ENCODE measurements around the gene MYH10. TPM values are rescaled to one million over a fixed set of nuclear protein-coding genes. Genes with fewer than 3 reads are reported as not detected.

Gene MYH10
- total RNA-seq, 1 donor from 2014 or later, result 429 TPM

- Mint-ChIP-seq H3K4me3 (ENCODE audit: unreplicated experiment) (no peak overlapping the region), H3K9me3 (ENCODE audit: unreplicated experiment) (no peaks in the 10 kb centered on the region), H3K27ac (ENCODE audit: unreplicated experiment) (no peak overlapping the region), H3K36me3 (ENCODE audit: low read depth, unreplicated experiment) (peaks cover 18% of the 10 kb centered on the region), H3K27me3 (ENCODE audit: unreplicated experiment) (no peaks in the 10 kb centered on the region), H3K4me1 (ENCODE audit: unreplicated experiment) (peaks cover 29% of the 10 kb centered on the region)
- TF ChIP-seq, protein P1, sequence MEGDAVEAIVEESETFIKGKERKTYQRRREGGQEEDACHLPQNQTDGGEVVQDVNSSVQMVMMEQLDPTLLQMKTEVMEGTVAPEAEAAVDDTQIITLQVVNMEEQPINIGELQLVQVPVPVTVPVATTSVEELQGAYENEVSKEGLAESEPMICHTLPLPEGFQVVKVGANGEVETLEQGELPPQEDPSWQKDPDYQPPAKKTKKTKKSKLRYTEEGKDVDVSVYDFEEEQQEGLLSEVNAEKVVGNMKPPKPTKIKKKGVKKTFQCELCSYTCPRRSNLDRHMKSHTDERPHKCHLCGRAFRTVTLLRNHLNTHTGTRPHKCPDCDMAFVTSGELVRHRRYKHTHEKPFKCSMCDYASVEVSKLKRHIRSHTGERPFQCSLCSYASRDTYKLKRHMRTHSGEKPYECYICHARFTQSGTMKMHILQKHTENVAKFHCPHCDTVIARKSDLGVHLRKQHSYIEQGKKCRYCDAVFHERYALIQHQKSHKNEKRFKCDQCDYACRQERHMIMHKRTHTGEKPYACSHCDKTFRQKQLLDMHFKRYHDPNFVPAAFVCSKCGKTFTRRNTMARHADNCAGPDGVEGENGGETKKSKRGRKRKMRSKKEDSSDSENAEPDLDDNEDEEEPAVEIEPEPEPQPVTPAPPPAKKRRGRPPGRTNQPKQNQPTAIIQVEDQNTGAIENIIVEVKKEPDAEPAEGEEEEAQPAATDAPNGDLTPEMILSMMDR (IDR thresholded peaks at IDR 0.05; ENCODE audit: unreplicated experiment), result no peak
- DNase-seq (ENCODE audit: low spot score), result no peak
These were observed 19.4 kb downstream of the MYH10 start for GRCh38 chr17:8611137-8611536.

DNA sequence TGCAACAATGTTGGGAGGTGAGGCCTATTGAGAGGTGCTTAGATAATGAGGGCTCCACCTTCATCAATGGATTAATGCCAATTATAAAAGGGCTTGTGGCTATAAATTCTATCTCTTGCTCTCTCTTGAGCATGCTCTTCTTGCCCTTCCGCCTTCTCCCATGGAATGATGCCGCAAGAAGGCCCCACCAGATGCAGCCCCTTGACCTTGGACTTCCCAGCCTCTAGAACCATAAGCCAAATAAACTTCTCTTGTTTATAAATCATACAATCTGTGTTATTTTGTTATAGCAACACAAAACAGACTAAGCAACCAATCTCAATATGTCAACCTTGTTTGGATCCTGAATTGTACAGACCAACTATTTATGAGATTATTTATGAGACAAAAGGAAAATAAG, 20.0 kb downstream of the MYH10 start:
- H3K27me3 Mint-ChIP-seq (ENCODE audit: unreplicated experiment), result no peaks in the 10 kb centered on the region
- H3K4me3 Mint-ChIP-seq (ENCODE audit: unreplicated experiment), result peak overlapping the region; percentile 14
- no peaks in the 10 kb centered on the region for H3K9me3 Mint-ChIP-seq (ENCODE audit: unreplicated experiment)
- peaks cover 30% of the 10 kb centered on the region for H3K4me1 Mint-ChIP-seq (ENCODE audit: unreplicated experiment)
- H3K27ac Mint-ChIP-seq (ENCODE audit: unreplicated experiment), result no peak overlapping the region
- no peak for DNase-seq (ENCODE audit: low spot score)
- peaks cover 18% of the 10 kb centered on the region for H3K36me3 Mint-ChIP-seq (ENCODE audit: low read depth, unreplicated experiment)
- TF ChIP-seq, protein P1 (IDR thresholded peaks at IDR 0.05; ENCODE audit: unreplicated experiment), result no peak

- TF ChIP-seq, protein P1 (IDR thresholded peaks at IDR 0.05; ENCODE audit: unreplicated experiment), result no peak
- Mint-ChIP-seq H3K4me1 (ENCODE audit: unreplicated experiment) (peaks cover 30% of the 10 kb centered on the region), H3K27ac (ENCODE audit: unreplicated experiment) (no peak overlapping the region), H3K27me3 (ENCODE audit: unreplicated experiment) (no peaks in the 10 kb centered on the region), H3K4me3 (ENCODE audit: unreplicated experiment) (no peak overlapping the region), H3K9me3 (ENCODE audit: unreplicated experiment) (no peaks in the 10 kb centered on the region), H3K36me3 (ENCODE audit: low read depth, unreplicated experiment) (peaks cover 18% of the 10 kb centered on the region)
- no peak for DNase-seq (ENCODE audit: low spot score)
These were observed 20.6 kb downstream of the MYH10 start for GRCh38 chr17:8609910-8610309.

GRCh38 chr17:8608001-8608400, 22.5 kb downstream of the MYH10 start:
- DNase-seq (ENCODE audit: low spot score), result no peak
- Mint-ChIP-seq H3K9me3 (ENCODE audit: unreplicated experiment) (no peaks in the 10 kb centered on the region), H3K27me3 (ENCODE audit: unreplicated experiment) (no peaks in the 10 kb centered on the region), H3K27ac (ENCODE audit: unreplicated experiment) (peak overlapping the region; percentile 53), H3K36me3 (ENCODE audit: low read depth, unreplicated experiment) (peaks cover 20% of the 10 kb centered on the region), H3K4me1 (ENCODE audit: unreplicated experiment) (peaks cover 29% of the 10 kb centered on the region), H3K4me3 (ENCODE audit: unreplicated experiment) (peak overlapping the region; percentile 32)
- TF ChIP-seq, protein P1 (IDR thresholded peaks at IDR 0.05; ENCODE audit: unreplicated experiment), result no peak

- no peak for DNase-seq (ENCODE audit: low spot score)
- Mint-ChIP-seq H3K27ac (ENCODE audit: unreplicated experiment) (no peak overlapping the region), H3K36me3 (ENCODE audit: low read depth, unreplicated experiment) (peaks cover 16% of the 10 kb centered on the region), H3K4me1 (ENCODE audit: unreplicated experiment) (peaks cover 29% of the 10 kb centered on the region), H3K27me3 (ENCODE audit: unreplicated experiment) (no peaks in the 10 kb centered on the region), H3K9me3 (ENCODE audit: unreplicated experiment) (no peaks in the 10 kb centered on the region), H3K4me3 (ENCODE audit: unreplicated experiment) (no peak overlapping the region)
- TF ChIP-seq, protein P1 (IDR thresholded peaks at IDR 0.05; ENCODE audit: unreplicated experiment), result no peak
These were observed 24.1 kb downstream of the MYH10 start for GRCh38 chr17:8606401-8606800.
